ENCODE measurements around the gene AP3B1. TPM values are rescaled to one million over a fixed set of nuclear protein-coding genes. Genes with fewer than 3 reads are reported as not detected.

The AP3B1 gene
- total RNA-seq, 1 donor: 77.4 TPM

DNA sequence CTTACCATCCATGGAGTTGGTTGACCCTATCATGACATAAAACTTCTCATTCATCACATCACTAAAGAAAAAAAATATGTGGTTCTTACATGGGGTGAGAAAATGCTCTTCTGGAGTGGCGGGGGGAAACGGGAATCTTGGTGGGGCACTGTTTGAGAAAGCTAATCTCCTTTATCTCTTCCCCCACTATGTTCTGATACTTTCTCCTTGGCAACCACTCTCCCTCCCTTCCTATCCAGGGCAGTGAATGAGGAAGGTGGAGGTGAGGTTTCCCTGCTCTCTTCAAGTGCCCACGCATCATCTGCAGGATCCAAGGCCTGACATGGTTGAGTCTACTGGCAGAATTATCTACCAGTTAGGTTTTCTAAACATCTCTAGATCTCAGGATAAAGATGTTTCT, 297.6 kb downstream of the AP3B1 start:
- H2AFZ ChIP-seq (ENCODE audit: low read length): no peak overlapping the region
- no peaks in the 10 kb centered on the region for H3K27me3 ChIP-seq (ENCODE audit: insufficient read depth, low read length)
- DNase-seq (ENCODE audit: insufficient read length, low spot score, missing footprints): no peak
- H3K4me3 ChIP-seq (ENCODE audit: insufficient read depth, low read length): no peak overlapping the region
- no peaks in the 10 kb centered on the region for H3K4me1 ChIP-seq (ENCODE audit: insufficient read depth, low read length)
- no peak overlapping the region for H3K4me2 ChIP-seq (ENCODE audit: insufficient read depth, low read length)
- no peaks in the 10 kb centered on the region for H3K36me3 ChIP-seq (ENCODE audit: insufficient read depth, low read length)
- TF ChIP-seq, protein P1, sequence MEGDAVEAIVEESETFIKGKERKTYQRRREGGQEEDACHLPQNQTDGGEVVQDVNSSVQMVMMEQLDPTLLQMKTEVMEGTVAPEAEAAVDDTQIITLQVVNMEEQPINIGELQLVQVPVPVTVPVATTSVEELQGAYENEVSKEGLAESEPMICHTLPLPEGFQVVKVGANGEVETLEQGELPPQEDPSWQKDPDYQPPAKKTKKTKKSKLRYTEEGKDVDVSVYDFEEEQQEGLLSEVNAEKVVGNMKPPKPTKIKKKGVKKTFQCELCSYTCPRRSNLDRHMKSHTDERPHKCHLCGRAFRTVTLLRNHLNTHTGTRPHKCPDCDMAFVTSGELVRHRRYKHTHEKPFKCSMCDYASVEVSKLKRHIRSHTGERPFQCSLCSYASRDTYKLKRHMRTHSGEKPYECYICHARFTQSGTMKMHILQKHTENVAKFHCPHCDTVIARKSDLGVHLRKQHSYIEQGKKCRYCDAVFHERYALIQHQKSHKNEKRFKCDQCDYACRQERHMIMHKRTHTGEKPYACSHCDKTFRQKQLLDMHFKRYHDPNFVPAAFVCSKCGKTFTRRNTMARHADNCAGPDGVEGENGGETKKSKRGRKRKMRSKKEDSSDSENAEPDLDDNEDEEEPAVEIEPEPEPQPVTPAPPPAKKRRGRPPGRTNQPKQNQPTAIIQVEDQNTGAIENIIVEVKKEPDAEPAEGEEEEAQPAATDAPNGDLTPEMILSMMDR (IDR thresholded peaks at IDR 0.05; ENCODE audit: extremely low read depth, low read depth, low read length): no peak
- H3K27ac ChIP-seq (ENCODE audit: low read depth, low read length): no peak overlapping the region
- no peaks in the 10 kb centered on the region for H4K20me1 ChIP-seq (ENCODE audit: insufficient read depth, low read length)
- H3K79me2 ChIP-seq (ENCODE audit: insufficient read depth, low read length): no peaks in the 10 kb centered on the region
- no peaks in the 10 kb centered on the region for H3K9me3 ChIP-seq (ENCODE audit: low read depth, low read length)

- Histone ChIP-seq H3K9me3 (ENCODE audit: low read depth, low read length) (no peaks in the 10 kb centered on the region), H3K79me2 (ENCODE audit: insufficient read depth, low read length) (no peaks in the 10 kb centered on the region), H3K36me3 (ENCODE audit: insufficient read depth, low read length) (no peaks in the 10 kb centered on the region), H4K20me1 (ENCODE audit: insufficient read depth, low read length) (no peaks in the 10 kb centered on the region), H3K27me3 (ENCODE audit: insufficient read depth, low read length) (no peaks in the 10 kb centered on the region), H3K4me1 (ENCODE audit: insufficient read depth, low read length) (no peaks in the 10 kb centered on the region), H3K4me3 (ENCODE audit: insufficient read depth, low read length) (no peak overlapping the region), H3K27ac (ENCODE audit: low read depth, low read length) (no peak overlapping the region), H3K4me2 (ENCODE audit: insufficient read depth, low read length) (no peak overlapping the region), H2AFZ (ENCODE audit: low read length) (no peak overlapping the region)
- DNase-seq (ENCODE audit: insufficient read length, low spot score, missing footprints): no peak
- TF ChIP-seq, protein P1 (IDR thresholded peaks at IDR 0.05; ENCODE audit: extremely low read depth, low read depth, low read length): no peak
Measured at GRCh38 chr5:77995793-77996409, 298.6 kb downstream of the AP3B1 start.

GRCh38 chr5:77994943-77995342, 299.6 kb downstream of the AP3B1 start:
- no peaks in the 10 kb centered on the region for H3K4me1 ChIP-seq (ENCODE audit: insufficient read depth, low read length)
- DNase-seq (ENCODE audit: insufficient read length, low spot score, missing footprints): no peak
- H3K27me3 ChIP-seq (ENCODE audit: insufficient read depth, low read length): no peaks in the 10 kb centered on the region
- H3K4me3 ChIP-seq (ENCODE audit: insufficient read depth, low read length): no peak overlapping the region
- no peaks in the 10 kb centered on the region for H4K20me1 ChIP-seq (ENCODE audit: insufficient read depth, low read length)
- H3K27ac ChIP-seq (ENCODE audit: low read depth, low read length): no peak overlapping the region
- TF ChIP-seq, protein P1 (IDR thresholded peaks at IDR 0.05; ENCODE audit: extremely low read depth, low read depth, low read length): no peak
- H3K79me2 ChIP-seq (ENCODE audit: insufficient read depth, low read length): no peaks in the 10 kb centered on the region
- no peak overlapping the region for H2AFZ ChIP-seq (ENCODE audit: low read length)
- no peaks in the 10 kb centered on the region for H3K36me3 ChIP-seq (ENCODE audit: insufficient read depth, low read length)
- H3K9me3 ChIP-seq (ENCODE audit: low read depth, low read length): no peaks in the 10 kb centered on the region
- H3K4me2 ChIP-seq (ENCODE audit: insufficient read depth, low read length): no peak overlapping the region

- Histone ChIP-seq H3K27ac (ENCODE audit: low read depth, low read length) (no peak overlapping the region), H3K4me2 (ENCODE audit: insufficient read depth, low read length) (no peak overlapping the region), H3K9me3 (ENCODE audit: low read depth, low read length) (no peaks in the 10 kb centered on the region), H3K36me3 (ENCODE audit: insufficient read depth, low read length) (no peaks in the 10 kb centered on the region), H3K4me1 (ENCODE audit: insufficient read depth, low read length) (no peaks in the 10 kb centered on the region), H2AFZ (ENCODE audit: low read length) (no peak overlapping the region), H4K20me1 (ENCODE audit: insufficient read depth, low read length) (no peaks in the 10 kb centered on the region), H3K4me3 (ENCODE audit: insufficient read depth, low read length) (no peak overlapping the region), H3K79me2 (ENCODE audit: insufficient read depth, low read length) (no peaks in the 10 kb centered on the region), H3K27me3 (ENCODE audit: insufficient read depth, low read length) (no peaks in the 10 kb centered on the region)
- DNase-seq (ENCODE audit: insufficient read length, low spot score, missing footprints): no peak
- TF ChIP-seq, protein P1 (IDR thresholded peaks at IDR 0.05; ENCODE audit: extremely low read depth, low read depth, low read length): no peak
Measured at GRCh38 chr5:77993855-77994318, 300.6 kb downstream of the AP3B1 start.

Data from osteoblast (primary cell).